ENCODE data around the gene MYH14.

MYH14 gene

GRCh38 chr19:50303558-50303957 lies 100.1 kb downstream of the MYH14 start:
- DNase-seq (ENCODE audit: low read depth, low spot score) = no peak
- ChIA-PET POLR2A (no interaction called here), CTCF (no interaction called here)
- H3K4me3 ChIP-seq (ENCODE audit: low read depth, low read length) = no peak overlapping the region
- TF ChIP-seq CTCF (IDR thresholded peaks at IDR 0.05; ENCODE audit: insufficient read depth, low read length, missing control alignments) = no peak

GRCh38 chr19:50308991-50309390 lies 105.6 kb downstream of the MYH14 start:
- CTCF ChIA-PET = no interaction called here
- no peak for DNase-seq (ENCODE audit: low read depth, low spot score)
- no peak for TF ChIP-seq CTCF (IDR thresholded peaks at IDR 0.05; ENCODE audit: insufficient read depth, low read length, missing control alignments)
- POLR2A ChIA-PET = no interaction called here
- H3K4me3 ChIP-seq (ENCODE audit: low read depth, low read length) = no peak overlapping the region

DNA sequence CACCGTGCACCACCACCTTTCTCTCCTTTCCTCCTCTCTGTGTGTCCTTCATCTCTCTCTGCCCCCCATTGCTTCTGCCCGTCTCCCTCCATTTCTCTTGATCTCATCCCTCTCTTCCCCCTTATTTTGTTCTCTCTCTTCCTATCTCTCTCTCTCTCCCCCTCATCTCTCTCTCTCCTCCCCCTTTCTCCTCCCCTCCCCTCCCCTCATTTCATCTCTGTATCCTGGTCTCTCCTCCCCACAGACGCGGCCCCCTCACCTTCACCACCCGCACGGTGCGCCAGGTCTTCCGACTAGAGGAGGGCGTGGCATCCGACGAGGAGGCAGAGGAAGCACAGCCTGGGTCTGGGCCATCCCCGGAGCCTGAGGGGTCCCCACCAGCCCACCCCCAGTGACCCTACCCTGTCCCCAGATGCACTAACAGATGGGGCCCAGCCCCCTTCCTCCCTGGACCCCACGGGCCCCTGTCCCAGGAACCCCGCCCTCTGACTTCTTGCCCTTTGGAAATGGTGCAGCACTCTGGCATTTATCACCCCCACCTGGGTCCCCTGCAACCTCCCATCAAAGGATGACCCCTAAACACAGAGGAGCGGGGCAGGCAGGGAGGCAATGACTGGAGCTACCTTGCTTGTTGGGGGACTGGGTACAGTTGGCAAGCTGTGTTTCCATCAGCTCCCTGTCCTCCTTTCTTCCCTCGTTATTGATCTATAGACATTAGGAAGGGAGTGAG lies 106.1 kb downstream of the MYH14 start:
- CTCF ChIA-PET = no interaction called here
- no peak for DNase-seq (ENCODE audit: low read depth, low spot score)
- H3K4me3 ChIP-seq (ENCODE audit: low read depth, low read length) = no peak overlapping the region
- POLR2A ChIA-PET = no interaction called here
- TF ChIP-seq CTCF (IDR thresholded peaks at IDR 0.05; ENCODE audit: insufficient read depth, low read length, missing control alignments) = no peak

DNA sequence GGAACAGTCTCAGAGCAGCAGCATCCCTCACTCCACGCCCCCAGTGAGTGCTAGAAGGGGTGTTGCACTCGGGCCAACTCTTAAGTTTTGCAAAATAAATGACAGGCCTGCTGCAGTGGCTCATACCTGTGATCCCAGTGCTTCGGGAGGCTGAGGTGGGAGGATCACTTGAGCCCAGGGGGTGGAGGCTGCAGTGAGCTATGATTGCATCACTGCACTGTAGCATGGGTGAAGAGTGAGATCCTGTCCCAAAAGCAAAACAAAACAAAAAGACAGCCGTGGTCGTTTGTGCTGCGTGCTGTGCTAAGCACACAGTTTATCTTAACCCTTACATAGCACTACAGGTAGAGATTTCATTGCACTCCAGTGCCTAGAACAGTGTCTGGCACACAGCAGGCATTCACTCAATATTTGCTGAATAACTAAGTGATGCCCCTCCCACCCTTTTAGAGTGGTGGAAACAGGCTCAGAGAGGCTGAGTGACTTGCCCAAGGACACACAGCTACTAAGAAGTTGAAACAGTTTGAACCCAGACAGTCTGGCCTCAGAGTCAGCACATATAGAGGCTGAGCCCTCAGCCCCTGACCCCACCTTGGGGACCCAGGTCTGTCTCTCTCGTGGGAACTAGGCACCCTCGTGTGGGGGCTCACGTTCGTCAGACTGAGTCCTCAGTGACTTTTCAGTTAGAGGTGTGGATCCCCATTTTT lies 107.5 kb downstream of the MYH14 start:
- CTCF ChIA-PET = no interaction called here
- DNase-seq (ENCODE audit: low read depth, low spot score) = no peak
- TF ChIP-seq CTCF (IDR thresholded peaks at IDR 0.05; ENCODE audit: insufficient read depth, low read length, missing control alignments) = no peak
- no peak overlapping the region for H3K4me3 ChIP-seq (ENCODE audit: low read depth, low read length)
- POLR2A ChIA-PET = no interaction called here

DNA sequence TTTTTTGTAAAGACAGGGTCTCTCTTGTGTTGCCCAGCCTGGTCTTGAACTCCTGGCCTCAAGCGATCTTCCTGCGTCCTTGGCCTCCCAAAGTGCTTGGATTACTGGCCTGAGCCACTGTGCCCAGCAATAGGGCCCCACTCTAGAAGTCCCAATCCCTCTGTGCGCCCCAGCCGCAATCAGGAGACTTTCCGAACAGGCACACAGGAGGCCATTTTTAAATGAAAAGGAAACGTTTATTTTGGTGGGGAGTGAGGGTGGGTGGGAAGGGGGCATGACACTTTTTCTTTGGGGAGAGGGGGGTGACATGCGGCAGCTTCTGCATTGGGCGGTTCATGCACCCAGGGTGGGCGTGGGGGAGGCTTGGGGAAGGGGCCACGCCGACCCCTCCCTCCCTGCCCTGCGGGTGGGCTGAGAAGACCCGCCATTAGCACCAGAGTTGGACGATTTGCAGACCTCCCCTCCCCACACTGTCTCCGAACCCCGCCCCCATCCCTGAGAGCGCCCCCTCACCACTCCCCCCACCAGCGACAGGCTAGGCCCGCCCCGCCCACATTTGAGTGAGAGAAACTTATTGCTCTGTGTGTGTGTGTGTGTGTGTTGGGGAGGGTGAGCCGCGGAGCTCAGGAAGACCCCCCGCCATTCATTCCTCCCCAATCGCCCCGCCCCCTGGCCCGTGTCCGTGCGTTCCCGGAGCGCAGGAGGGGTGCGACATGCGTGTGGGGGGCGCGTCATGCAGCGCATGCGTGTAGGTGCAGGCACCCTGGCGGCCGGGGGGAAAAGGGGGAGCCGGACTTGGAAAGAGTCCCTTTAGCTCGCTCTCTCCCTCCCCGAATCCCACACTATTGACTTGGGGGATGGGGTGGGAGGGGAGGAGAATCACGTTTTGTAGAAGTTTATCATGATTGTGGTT lies 108.6 kb downstream of the MYH14 start:
- TF ChIP-seq CTCF (IDR thresholded peaks at IDR 0.05; ENCODE audit: insufficient read depth, low read length, missing control alignments) = no peak
- DNase-seq (ENCODE audit: low read depth, low spot score) = no peak
- POLR2A ChIA-PET = no interaction called here
- CTCF ChIA-PET = no interaction called here
- H3K4me3 ChIP-seq (ENCODE audit: low read depth, low read length) = no peak overlapping the region

Data from AG04449 (cell line).